Uterus (tissue), 4 donors: ENCODE results near the gene TCF4. TPM values are rescaled to one million over a fixed set of nuclear protein-coding genes. Genes with fewer than 3 reads are reported as not detected.

Experiments
- DNase-seq, 2 donors: peaks; one replicate each; pipeline ENCODE4 v3.0.0-alpha.2; 2019 to 2020
- H3K27ac ChIP-seq, 2 donors: fragments of 200-600 bp; sonication (generic); 1 replicate in 1 of 2; 2 replicates in 1 of 2; pipeline ENCODE4 v1.5.1; 2016 to 2018
- H3K27me3 ChIP-seq, 2 donors: fragments of 200-600 bp; sonication (generic); one replicate each; pipeline ENCODE4 v1.5.1; 2018 to 2019; ENCODE audit warnings: control low read depth in 1 of 2
- H3K36me3 ChIP-seq, 2 donors: fragments of 200-600 bp; sonication (generic); one replicate each; pipeline ENCODE4 v1.5.1; 2019; ENCODE audit warnings: control low read depth in 1 of 2
- H3K4me1 ChIP-seq, 2 donors: fragments of 200-600 bp; sonication (generic); one replicate each; pipeline ENCODE4 v1.5.1; 2018 to 2019; ENCODE audit warnings: control low read depth in 1 of 2
- H3K4me3 ChIP-seq, 2 donors: fragments of 200-600 bp; sonication (generic); 1 replicate in 1 of 2; 2 replicates in 1 of 2; pipeline ENCODE4 v1.5.1; 2018 to 2019; ENCODE audit warnings: mild to moderate bottlenecking in 1 of 2
- H3K9me3 ChIP-seq, 2 donors: fragments of 200-600 bp; sonication (generic); one replicate each; pipeline ENCODE4 v1.5.1; 2019; ENCODE audit warnings: control low read depth in 1 of 2
- CTCF ChIP-seq, 4 experiments: fragments of 200-600 bp in 2 of 4; fragments of 450-650 bp in 2 of 4; sonication (generic) in 2 of 4; IDR thresholded peaks; one replicate each; pipeline ENCODE4 v1.5.1; 2016 to 2019; ENCODE audit warnings: antibody characterized with exemption in 4 of 4, mild to moderate bottlenecking in 2 of 4, moderate library complexity in 1 of 4
- POLR2A ChIP-seq, 2 donors: fragments of 450-650 bp; IDR thresholded peaks; one replicate each; pipeline ENCODE4 v1.6.1; 2016; ENCODE audit warnings: antibody characterized with exemption in 2 of 2, mild to moderate bottlenecking in 1 of 2, moderate library complexity in 1 of 2
- intact Hi-C: fragments of 100-400 bp; cut with DNase I; formaldehyde crosslinking; loops from one replicate; pipeline ENCODE4 v1.15.1; 2023; ENCODE audit warnings: low total_unique reads
- total RNA-seq, 4 donors: library from RNA; depleted of rRNA in 3 of 4; stranded (reverse); fragments of >200 nt in 3 of 4; gene quantifications; one replicate each; pipeline versions ENCODE4 v1.1.0 to v1.2.4, GENCODE V29; 2014 to 2023
- donor health status: DM: yes; HTN: yes; CAD: no.

TCF4 gene
- total RNA-seq, 4 donors from 2014 or later: 123 to 514 (median 163) TPM

GRCh38 chr18:55232506-55232905 is 355.5 kb downstream of the TCF4 start:
- H3K27me3 ChIP-seq: no peaks in the 10 kb centered on the region
- no peak for TF ChIP-seq CTCF (IDR thresholded peaks at IDR 0.05)
- TF ChIP-seq POLR2A (IDR thresholded peaks at IDR 0.05): no peak
- no peak for DNase-seq
- no peaks in the 10 kb centered on the region for H3K4me1 ChIP-seq
- H3K4me3 ChIP-seq: no peak overlapping the region
- H3K9me3 ChIP-seq: no peaks in the 10 kb centered on the region
- H3K36me3 ChIP-seq: no peaks in the 10 kb centered on the region
- no peak overlapping the region for H3K27ac ChIP-seq
- intact Hi-C loops: no loop called here

GRCh38 chr18:55229682-55230081 is 358.3 kb downstream of the TCF4 start:
- H3K27ac ChIP-seq: no peak overlapping the region
- H3K4me3 ChIP-seq: no peak overlapping the region
- DNase-seq: no peak
- intact Hi-C loops: no loop called here
- H3K36me3 ChIP-seq: no peaks in the 10 kb centered on the region
- H3K9me3 ChIP-seq: no peaks in the 10 kb centered on the region
- no peaks in the 10 kb centered on the region for H3K27me3 ChIP-seq
- TF ChIP-seq POLR2A (IDR thresholded peaks at IDR 0.05) (no peak), CTCF (IDR thresholded peaks at IDR 0.05) (no peak)
- no peaks in the 10 kb centered on the region for H3K4me1 ChIP-seq

- no peaks in the 10 kb centered on the region for H3K27me3 ChIP-seq
- TF ChIP-seq CTCF (IDR thresholded peaks at IDR 0.05) (no peak), POLR2A (IDR thresholded peaks at IDR 0.05) (no peak)
- intact Hi-C loops: no loop called here
- no peaks in the 10 kb centered on the region for H3K4me1 ChIP-seq
- H3K9me3 ChIP-seq: no peaks in the 10 kb centered on the region
- no peak for DNase-seq
- H3K4me3 ChIP-seq: no peak overlapping the region
- no peak overlapping the region for H3K27ac ChIP-seq
- H3K36me3 ChIP-seq: no peaks in the 10 kb centered on the region
Observed at GRCh38 chr18:55228707-55229106, 359.3 kb downstream of the TCF4 start.

GRCh38 chr18:55228191-55228590 is 359.8 kb downstream of the TCF4 start:
- TF ChIP-seq POLR2A (IDR thresholded peaks at IDR 0.05): no peak
- TF ChIP-seq CTCF (IDR thresholded peaks at IDR 0.05): no peak
- no peaks in the 10 kb centered on the region for H3K27me3 ChIP-seq
- H3K36me3 ChIP-seq: no peaks in the 10 kb centered on the region
- intact Hi-C loops: no loop called here
- no peaks in the 10 kb centered on the region for H3K9me3 ChIP-seq
- peak overlapping the region in 1 of 2 donors; percentile 21 for H3K27ac ChIP-seq
- no peak overlapping the region for H3K4me3 ChIP-seq
- no peak for DNase-seq
- H3K4me1 ChIP-seq: no peaks in the 10 kb centered on the region

GRCh38 chr18:55227771-55228170 is 360.2 kb downstream of the TCF4 start:
- Histone ChIP-seq H3K36me3 (no peaks in the 10 kb centered on the region), H3K9me3 (no peaks in the 10 kb centered on the region), H3K4me1 (no peaks in the 10 kb centered on the region), H3K27ac (peak overlapping the region in 1 of 2 donors; percentile 21), H3K27me3 (no peaks in the 10 kb centered on the region), H3K4me3 (no peak overlapping the region)
- DNase-seq: no peak
- intact Hi-C loops: no loop called here
- TF ChIP-seq POLR2A (IDR thresholded peaks at IDR 0.05) (no peak), CTCF (IDR thresholded peaks at IDR 0.05) (no peak)
